ENCODE measurements around the gene C7orf57. TPM values are rescaled to one million over a fixed set of nuclear protein-coding genes. Genes with fewer than 3 reads are reported as not detected.
"Not testable (repeated sequence)": the region's sequence is repeated elsewhere in the genome, so short reads cannot be mapped to it uniquely, and the experiment has no call there.

Gene C7orf57
- under 1 TPM; 0.14 to 0.40 TPM for total RNA-seq

- Mint-ChIP-seq H3K27me3 (peaks cover 41% of the 10 kb centered on the region), H3K4me1 (peaks cover 12% of the 10 kb centered on the region), H3K4me3 (peak within 1 kb of the TSS; percentile 84), H3K27ac (no peak within 1 kb of the TSS), H3K9me3 (no peaks in the 10 kb centered on the region), H3K36me3 (no peaks in the 10 kb centered on the region)
- POLR2A ChIA-PET = interaction anchor here (0.5 to 1.0 kb wide), 2 partner anchors 50 to 134 kb away, joined by 3 read pairs; no protein-coding TSS in a partner anchor
- peak; percentile 98 for ATAC-seq (ENCODE audit: low read depth)
- DNase-seq = peak; percentile 86
Observed at GRCh38 chr7:48035301-48035966, at the start of gene C7orf57. Gene C7orf57, plus strand, starts transcription at chr7:48035543. Its CDS starts 766 bp downstream, at chr7:48036309.

DNA sequence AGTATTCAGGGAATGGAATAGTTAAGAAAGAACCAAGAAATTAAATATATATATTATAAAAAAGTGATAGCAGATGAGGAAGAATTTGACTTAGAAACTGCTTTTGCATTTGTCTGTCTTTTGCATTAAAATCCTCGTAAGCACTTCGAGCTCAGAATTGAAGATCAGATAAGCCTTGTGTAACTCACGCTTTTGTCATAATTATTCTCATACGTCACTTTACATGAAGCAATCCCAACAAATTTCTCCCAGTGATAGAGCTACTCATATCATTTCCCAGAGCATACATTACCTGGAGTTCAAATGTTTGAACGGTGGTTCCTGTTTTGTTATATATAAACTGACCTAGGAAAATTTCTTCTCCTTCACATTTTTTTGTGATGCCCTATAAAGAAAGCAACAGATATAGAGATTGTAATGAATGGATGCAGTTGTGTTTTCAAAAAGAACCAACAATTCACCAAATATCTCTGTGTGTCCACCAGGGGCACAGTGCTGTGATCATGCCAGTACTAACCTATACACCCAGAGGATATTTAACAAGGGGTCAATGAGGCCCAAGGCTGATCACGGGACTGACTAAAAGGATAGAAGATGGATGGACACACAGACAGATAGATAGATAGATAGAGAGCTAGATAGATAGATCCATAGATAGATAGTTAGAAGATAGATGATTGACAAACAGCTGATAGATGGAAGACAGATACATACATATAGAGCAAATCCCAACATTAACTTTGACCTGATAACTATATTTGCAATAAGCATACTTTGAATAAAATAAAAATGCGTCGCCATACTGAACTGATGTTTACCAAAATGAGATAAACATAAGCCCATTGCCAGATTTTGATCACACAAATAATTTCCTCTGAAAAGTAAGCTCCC is 46.6 kb upstream of the C7orf57 start:
- Mint-ChIP-seq H3K4me3 (no peak overlapping the region), H3K27me3 (no peaks in the 10 kb centered on the region), H3K27ac (no peak overlapping the region), H3K9me3 (no peaks in the 10 kb centered on the region), H3K36me3 (no peaks in the 10 kb centered on the region), H3K4me1 (peaks cover 17% of the 10 kb centered on the region)
- POLR2A ChIA-PET = no interaction called here
- ATAC-seq (ENCODE audit: low read depth) (no peak), DNase-seq (no peak)

DNA sequence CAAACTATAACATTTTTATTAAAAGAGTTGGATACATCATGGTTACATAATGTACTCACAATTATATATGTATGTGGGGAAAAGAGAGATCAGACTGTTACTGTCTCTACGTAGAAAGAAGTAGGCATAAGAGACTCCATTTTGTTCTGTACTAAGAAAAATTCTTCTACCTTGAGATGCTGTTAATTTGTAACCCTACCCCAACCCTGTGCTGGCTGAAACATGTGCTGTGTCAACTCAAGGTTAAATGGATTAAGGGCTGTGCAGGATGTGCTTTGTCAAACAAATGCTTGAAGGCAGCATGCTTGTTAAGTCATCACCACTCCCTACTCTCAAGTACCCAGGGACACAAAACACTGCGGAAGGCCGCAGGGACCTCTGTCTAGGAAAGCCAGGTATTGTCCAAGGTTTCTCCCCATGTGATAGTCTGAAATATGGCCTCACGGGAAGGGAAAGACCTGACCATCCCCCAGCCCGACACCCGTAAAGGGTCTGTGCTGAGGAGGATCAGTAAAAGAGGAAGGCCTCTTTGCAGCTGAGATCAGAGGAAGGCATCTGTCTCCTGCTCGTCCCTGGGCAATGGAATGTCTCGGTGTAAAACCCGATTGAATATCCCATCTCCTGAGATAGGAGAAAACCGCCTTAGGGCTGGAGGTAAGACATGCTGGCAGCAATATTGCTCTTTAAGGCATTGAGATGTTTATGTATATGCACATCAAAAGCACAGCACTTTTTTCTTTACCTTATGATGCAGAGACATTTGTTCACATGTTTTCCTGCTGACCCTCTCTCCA is 45.5 kb upstream of the C7orf57 start:
- H3K27me3 Mint-ChIP-seq; H3K36me3 Mint-ChIP-seq; H3K27ac Mint-ChIP-seq; H3K9me3 Mint-ChIP-seq; ATAC-seq (ENCODE audit: low read depth); POLR2A ChIA-PET; DNase-seq; H3K4me3 Mint-ChIP-seq: not testable (repeated sequence)
- H3K4me1 Mint-ChIP-seq = peaks cover 19% of the 10 kb centered on the region

DNA sequence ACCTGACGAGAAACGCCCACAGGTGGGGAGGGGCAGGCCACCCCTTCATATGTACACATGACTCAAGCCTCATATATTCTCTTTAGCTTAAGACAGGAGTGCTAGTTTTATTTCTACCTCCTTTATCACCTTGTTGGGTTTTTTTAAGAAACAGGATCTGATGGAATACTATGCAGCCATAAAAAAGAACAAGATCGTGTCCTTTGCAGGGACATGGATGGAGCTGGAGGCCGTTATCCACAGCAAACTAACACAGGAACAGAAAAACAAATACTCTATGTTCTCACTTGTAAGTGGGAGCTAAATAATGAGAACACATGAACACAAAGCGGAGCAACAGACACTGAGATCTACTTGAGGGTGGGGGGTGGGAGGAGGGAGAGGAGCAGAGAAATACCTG is 44.8 kb upstream of the C7orf57 start:
- ATAC-seq (ENCODE audit: low read depth) (no peak), DNase-seq (no peak)
- Mint-ChIP-seq H3K4me1 (peaks cover 21% of the 10 kb centered on the region), H3K4me3 (no peak overlapping the region), H3K36me3 (peaks cover 7% of the 10 kb centered on the region), H3K27ac (peak overlapping the region; percentile 73), H3K27me3 (no peaks in the 10 kb centered on the region), H3K9me3 (peaks cover 9% of the 10 kb centered on the region)
- POLR2A ChIA-PET = interaction anchor here (1.5 to 2.9 kb wide), 4 partner anchors 9 to 119 kb away, joined by 6 to 31 read pairs (median 12); partner anchors contain the start of gene UPP1

DNA sequence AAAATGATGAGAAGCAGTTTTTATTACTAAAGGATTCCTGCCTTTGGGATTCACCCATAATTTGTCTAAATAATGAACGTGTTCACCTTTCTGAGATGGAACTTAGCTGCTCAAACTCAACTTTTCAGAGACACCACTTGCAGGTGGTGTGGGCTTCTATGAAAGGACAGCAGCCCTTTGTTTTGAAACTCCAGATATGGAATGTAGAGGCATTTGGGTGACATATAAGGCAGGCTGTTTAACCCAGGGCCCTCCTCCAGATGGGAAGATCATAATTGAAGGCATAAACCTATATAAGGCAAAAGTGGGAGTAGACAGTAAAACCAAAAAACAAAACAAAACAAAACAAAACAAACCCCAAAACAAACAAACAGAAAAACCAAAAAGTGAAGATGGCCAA is 44.1 kb upstream of the C7orf57 start:
- no peak for ATAC-seq (ENCODE audit: low read depth)
- H3K4me3 Mint-ChIP-seq = peak overlapping the region; percentile 84
- no peaks in the 10 kb centered on the region for H3K27me3 Mint-ChIP-seq
- POLR2A ChIA-PET = interaction anchor here (0.7 to 2.9 kb wide), 8 partner anchors 9 to 118 kb away, joined by 4 to 31 read pairs (median 9); partner anchors contain the start of gene UPP1
- DNase-seq = no peak
- H3K9me3 Mint-ChIP-seq = peaks cover 9% of the 10 kb centered on the region
- H3K4me1 Mint-ChIP-seq = peaks cover 21% of the 10 kb centered on the region
- H3K27ac Mint-ChIP-seq = peak overlapping the region; percentile 90
- peaks cover 7% of the 10 kb centered on the region for H3K36me3 Mint-ChIP-seq

GRCh38 chr7:47991741-47992311 is 43.5 kb upstream of the C7orf57 start:
- POLR2A ChIA-PET = interaction anchor here (0.7 to 2.9 kb wide), 8 partner anchors 10 to 118 kb away, joined by 4 to 31 read pairs (median 9); partner anchors contain the start of gene UPP1
- Mint-ChIP-seq H3K4me3 (peak overlapping the region; percentile 84), H3K4me1 (peaks cover 21% of the 10 kb centered on the region), H3K27me3 (no peaks in the 10 kb centered on the region), H3K36me3 (peaks cover 7% of the 10 kb centered on the region), H3K9me3 (peaks cover 9% of the 10 kb centered on the region), H3K27ac (peak overlapping the region; percentile 90)
- ATAC-seq (ENCODE audit: low read depth) (peak; percentile 98), DNase-seq (peak; percentile 87)

DNA sequence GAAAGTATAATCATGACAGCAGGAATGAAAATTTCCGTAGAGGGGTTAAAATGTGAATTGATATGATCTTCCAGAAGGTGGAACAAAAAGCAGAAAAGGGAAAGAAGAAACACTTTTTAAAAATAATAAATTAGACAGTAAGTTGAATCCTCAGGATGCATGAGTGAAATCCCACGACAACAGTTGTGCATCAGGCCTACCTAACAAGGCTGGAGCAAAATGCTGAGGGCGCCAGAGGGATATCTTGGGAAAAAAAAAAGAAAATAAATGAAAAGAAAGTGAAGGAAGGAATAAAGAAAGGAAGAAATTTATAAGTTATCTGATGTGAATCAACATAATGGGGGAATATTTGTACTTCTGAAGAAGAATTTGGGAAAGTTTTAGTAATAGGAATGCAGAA is 42.9 kb upstream of the C7orf57 start:
- POLR2A ChIA-PET = interaction anchor here (1.3 to 2.9 kb wide), 6 partner anchors 10 to 117 kb away, joined by 6 to 31 read pairs (median 12); partner anchors contain the start of gene UPP1
- ATAC-seq (ENCODE audit: low read depth) = no peak
- Mint-ChIP-seq H3K9me3 (peaks cover 9% of the 10 kb centered on the region), H3K4me3 (peak overlapping the region; percentile 84), H3K27me3 (no peaks in the 10 kb centered on the region), H3K36me3 (peaks cover 7% of the 10 kb centered on the region), H3K4me1 (peaks cover 21% of the 10 kb centered on the region), H3K27ac (peak overlapping the region; percentile 90)
- no peak for DNase-seq

DNA sequence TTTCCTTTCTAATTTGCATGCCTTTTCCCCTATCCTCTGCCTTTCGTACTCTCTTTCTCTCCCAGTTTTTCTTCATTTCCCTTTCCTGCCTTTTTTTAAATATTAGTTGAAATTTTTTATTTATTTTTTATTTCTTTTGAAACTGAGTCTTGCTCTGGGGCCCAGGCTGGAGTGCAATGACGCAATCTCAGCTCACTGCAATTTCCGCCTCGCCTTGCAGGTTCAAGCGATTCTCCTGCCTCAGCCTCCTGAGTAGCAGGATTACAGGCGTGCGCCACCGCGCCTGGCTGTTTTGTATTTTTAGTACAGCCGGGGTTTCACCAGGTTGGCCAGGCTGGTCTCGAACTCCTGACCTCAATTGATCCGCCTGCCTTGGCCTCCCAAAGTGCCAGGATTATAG is 35.9 kb upstream of the C7orf57 start:
- POLR2A ChIA-PET = no interaction called here

DNA sequence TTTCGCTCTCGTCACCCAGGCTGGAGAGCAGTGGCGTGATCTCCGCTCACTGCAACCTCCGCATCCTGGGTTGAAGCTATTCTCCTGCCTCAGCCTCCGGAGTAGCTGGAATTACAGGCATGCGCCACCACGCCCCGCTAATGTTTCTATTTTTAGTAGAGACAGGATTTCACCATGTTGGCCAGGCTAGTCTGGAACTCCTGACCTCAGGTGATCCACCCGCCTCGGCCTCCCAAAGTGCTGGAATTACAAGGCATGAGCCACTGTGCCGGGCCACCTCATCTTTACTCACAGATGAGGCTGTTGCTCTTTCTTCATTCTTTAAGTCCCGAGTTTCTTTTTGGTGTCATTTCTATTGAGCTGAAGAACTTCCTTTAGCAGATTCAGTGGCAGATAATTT is 35.2 kb upstream of the C7orf57 start:
- ATAC-seq (ENCODE audit: low read depth); H3K4me1 Mint-ChIP-seq; H3K4me3 Mint-ChIP-seq; POLR2A ChIA-PET; H3K36me3 Mint-ChIP-seq; H3K27ac Mint-ChIP-seq; H3K27me3 Mint-ChIP-seq; H3K9me3 Mint-ChIP-seq; DNase-seq: not testable (repeated sequence)

More for the DNA sequence above, 35.9 kb upstream of the C7orf57 start:
- ATAC-seq (ENCODE audit: low read depth) (no peak), DNase-seq (no peak)
- peaks cover 9% of the 10 kb centered on the region for H3K9me3 Mint-ChIP-seq
- no peak overlapping the region for H3K4me3 Mint-ChIP-seq
- peaks cover 5% of the 10 kb centered on the region for H3K4me1 Mint-ChIP-seq
- peaks cover 7% of the 10 kb centered on the region for H3K36me3 Mint-ChIP-seq
- peaks cover 5% of the 10 kb centered on the region for H3K27me3 Mint-ChIP-seq
- no peak overlapping the region for H3K27ac Mint-ChIP-seq

DNA sequence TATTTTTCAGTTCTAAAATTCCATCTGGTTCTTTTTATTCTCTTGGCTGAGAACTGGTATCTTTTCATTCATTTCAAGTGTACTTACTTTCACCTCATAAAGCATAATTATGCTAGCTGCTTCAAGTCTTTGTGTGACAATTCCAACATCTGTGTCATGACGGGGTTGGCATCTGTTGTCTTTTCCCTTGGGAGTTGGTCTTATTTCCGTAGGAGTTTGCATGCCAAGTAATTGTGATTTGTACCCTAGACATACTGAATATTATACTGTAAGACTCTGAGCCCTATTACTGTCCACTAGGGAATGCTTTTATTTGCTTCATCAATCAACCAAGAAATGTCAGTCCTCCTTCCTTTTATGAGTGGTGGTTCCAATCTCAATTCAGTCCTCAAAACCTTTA is 31.3 kb upstream of the C7orf57 start:
- H3K4me1 Mint-ChIP-seq = no peaks in the 10 kb centered on the region
- POLR2A ChIA-PET = no interaction called here
- DNase-seq (no peak), ATAC-seq (ENCODE audit: low read depth) (no peak)
- no peaks in the 10 kb centered on the region for H3K36me3 Mint-ChIP-seq
- peaks cover 7% of the 10 kb centered on the region for H3K27me3 Mint-ChIP-seq
- H3K4me3 Mint-ChIP-seq = no peak overlapping the region
- H3K9me3 Mint-ChIP-seq = no peaks in the 10 kb centered on the region
- H3K27ac Mint-ChIP-seq = no peak overlapping the region

GRCh38 chr7:48004638-48005037 is 30.7 kb upstream of the C7orf57 start:
- POLR2A ChIA-PET = no interaction called here
- Mint-ChIP-seq H3K4me1 (no peaks in the 10 kb centered on the region), H3K9me3 (no peaks in the 10 kb centered on the region), H3K36me3 (no peaks in the 10 kb centered on the region), H3K4me3 (no peak overlapping the region), H3K27me3 (peaks cover 7% of the 10 kb centered on the region), H3K27ac (no peak overlapping the region)
- ATAC-seq (ENCODE audit: low read depth) = no peak
- DNase-seq = no peak

GRCh38 chr7:48006866-48007265 is 28.5 kb upstream of the C7orf57 start:
- peaks cover 2% of the 10 kb centered on the region for H3K4me1 Mint-ChIP-seq
- ATAC-seq (ENCODE audit: low read depth) (no peak), DNase-seq (no peak)
- H3K36me3 Mint-ChIP-seq = no peaks in the 10 kb centered on the region
- no peak overlapping the region for H3K27ac Mint-ChIP-seq
- POLR2A ChIA-PET = no interaction called here
- H3K27me3 Mint-ChIP-seq = peaks cover 7% of the 10 kb centered on the region
- H3K9me3 Mint-ChIP-seq = no peaks in the 10 kb centered on the region
- H3K4me3 Mint-ChIP-seq = no peak overlapping the region

- no peaks in the 10 kb centered on the region for H3K9me3 Mint-ChIP-seq
- no peaks in the 10 kb centered on the region for H3K36me3 Mint-ChIP-seq
- DNase-seq (no peak), ATAC-seq (ENCODE audit: low read depth) (no peak)
- peaks cover 4% of the 10 kb centered on the region for H3K27me3 Mint-ChIP-seq
- H3K4me3 Mint-ChIP-seq = no peak overlapping the region
- peaks cover 2% of the 10 kb centered on the region for H3K4me1 Mint-ChIP-seq
- POLR2A ChIA-PET = no interaction called here
- H3K27ac Mint-ChIP-seq = no peak overlapping the region
Observed at GRCh38 chr7:48009257-48009656, 26.1 kb upstream of the C7orf57 start.
